GM21825 (cell line): ENCODE results near the gene THOC2.
A peak's percentile ranks its signal among the peaks of the same experiment; 100 is the strongest.
"Not testable (repeated sequence)": the region's sequence is repeated elsewhere in the genome, so short reads cannot be mapped to it uniquely, and the experiment has no call there.

Experiments used
- ATAC-seq: cut with Tn5 transposase; IDR thresholded peaks from one replicate; pipeline ENCODE4 v1.9.1; 2021; ENCODE audit warnings: mild to moderate bottlenecking, moderate library complexity; ENCODE audit not compliant: unreplicated experiment

THOC2 gene

GRCh38 chrX:123739474-123739873 is 6.6 kb upstream of the THOC2 start:
- no peak for ATAC-seq

GRCh38 chrX:123738378-123738940 is 5.6 kb upstream of the THOC2 start:
- ATAC-seq = no peak

DNA sequence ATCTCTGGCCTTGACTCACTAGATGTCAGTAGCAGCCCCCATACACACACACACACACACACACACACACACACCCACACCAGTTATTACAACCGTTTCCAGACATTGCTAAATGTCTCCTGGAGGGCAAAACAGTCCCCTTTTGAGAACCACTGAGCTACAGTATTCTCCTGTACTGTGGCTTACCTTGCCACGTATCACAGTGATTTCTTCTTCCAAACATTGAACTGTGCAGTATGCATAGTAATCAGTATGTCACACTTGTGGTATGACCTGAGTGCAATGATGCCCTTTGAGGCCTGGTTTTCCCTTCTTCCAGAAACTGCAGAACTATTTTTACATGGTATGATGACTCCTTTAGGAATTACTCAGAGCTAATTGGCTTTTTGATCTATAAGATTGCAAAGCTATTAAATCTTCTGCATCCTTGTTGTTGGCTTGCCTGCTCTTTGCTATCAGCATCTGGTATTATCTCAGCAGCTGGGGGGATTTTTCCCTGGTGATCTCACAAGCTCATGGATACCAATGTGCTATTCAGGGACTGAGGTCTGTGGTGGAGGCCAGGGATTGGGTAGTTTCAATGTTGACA is 3.6 kb upstream of the THOC2 start:
- ATAC-seq = no peak

GRCh38 chrX:123735137-123735536 is 2.3 kb upstream of the THOC2 start:
- not testable (repeated sequence) for ATAC-seq

- not testable (repeated sequence) for ATAC-seq
Measured at GRCh38 chrX:123734079-123734478, 1.2 kb upstream of the THOC2 start.

DNA sequence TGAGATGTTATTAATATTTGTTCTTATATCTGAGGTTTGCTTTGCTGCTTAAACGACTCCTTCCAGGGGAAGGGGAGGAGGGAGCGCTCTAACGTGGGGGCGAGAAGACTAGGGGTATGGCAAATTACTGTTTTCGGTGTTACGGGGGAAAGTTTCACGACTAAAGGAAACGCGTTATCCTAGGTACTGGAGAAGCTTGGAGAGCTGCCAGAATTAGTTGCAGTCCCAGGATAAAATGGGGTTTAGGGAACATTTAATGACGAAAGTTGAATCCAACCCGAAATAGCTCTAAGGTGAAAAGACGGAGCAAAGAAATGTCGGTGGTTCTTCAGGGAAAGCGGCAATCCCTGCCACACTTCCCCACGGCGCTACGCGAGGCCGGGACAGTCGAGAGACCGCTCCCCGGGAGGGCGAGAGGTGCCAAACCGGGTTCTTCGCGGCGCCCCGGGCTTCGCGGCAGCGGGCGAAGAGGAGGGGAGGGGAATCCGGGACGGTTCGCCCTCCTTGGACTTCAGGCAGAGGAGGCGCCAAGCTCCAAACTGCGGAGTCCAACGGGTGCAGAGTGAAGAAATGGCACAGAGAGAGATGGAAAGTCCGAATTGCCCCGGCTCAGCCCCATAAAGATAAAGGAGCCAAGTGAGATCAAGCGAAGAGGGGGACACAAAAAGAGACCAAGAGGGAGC is 724 bp downstream of the THOC2 start:
- peak; percentile 22 for ATAC-seq

GRCh38 chrX:123731258-123731986 is 1.4 kb downstream of the THOC2 start:
- no peak for ATAC-seq

DNA sequence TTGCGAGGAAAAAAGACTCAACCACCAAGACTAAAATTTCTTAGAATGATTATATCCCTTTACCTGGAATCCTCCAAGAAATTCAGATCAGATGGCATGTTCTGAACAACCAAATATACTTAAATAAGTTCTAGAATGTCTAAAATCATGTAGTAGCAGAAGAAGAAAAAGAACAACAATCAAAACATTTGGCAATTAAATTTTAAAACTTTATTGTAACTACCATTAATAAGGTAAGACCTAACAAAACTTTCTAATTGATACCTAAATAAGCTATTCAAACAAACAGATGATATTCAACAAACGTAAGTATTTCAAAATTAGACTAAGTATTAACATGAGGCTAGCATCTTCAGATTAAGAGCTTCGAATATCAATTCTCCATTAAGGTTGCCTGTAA is 4.3 kb downstream of the THOC2 start:
- no peak for ATAC-seq

DNA sequence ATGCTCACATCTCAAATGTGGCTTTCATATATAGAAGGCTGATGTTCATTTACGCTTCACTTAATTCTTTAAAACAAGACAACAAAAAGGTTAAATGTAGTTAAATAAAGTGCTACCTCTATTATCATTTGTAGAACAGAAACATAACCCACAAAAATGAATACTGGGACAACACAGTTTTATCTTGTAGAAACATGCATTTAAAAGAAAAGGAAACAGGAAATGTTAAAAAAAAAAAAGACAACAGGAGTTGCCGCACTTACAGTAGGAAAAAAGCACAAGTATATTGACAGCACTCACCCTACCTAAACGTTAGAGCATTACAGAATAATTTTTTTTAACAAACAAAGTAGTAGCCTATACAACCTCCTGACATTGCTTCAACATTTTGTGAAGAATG is 4.8 kb downstream of the THOC2 start:
- no peak for ATAC-seq

DNA sequence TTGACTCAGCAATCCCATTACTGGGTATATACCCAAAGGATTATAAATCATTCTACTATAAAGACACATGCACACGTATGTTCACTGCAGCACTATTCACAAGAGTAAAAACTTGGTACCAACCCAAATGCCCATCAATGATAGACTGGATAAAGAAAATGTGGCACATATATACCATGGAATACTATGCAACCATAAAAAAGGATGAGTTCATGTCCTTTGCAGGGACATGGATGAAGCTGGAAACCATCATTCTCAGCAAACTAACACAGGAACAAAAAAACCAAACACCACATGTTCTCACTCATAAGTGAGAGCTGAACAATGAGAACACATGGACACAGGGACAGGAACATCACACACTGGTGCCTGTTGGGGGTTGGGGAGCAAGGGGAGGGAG is 10.7 kb downstream of the THOC2 start:
- not testable (repeated sequence) for ATAC-seq

GRCh38 chrX:123720486-123720885 is 12.4 kb downstream of the THOC2 start:
- no peak for ATAC-seq

GRCh38 chrX:123713841-123714240 is 19.0 kb downstream of the THOC2 start:
- ATAC-seq = no peak

DNA sequence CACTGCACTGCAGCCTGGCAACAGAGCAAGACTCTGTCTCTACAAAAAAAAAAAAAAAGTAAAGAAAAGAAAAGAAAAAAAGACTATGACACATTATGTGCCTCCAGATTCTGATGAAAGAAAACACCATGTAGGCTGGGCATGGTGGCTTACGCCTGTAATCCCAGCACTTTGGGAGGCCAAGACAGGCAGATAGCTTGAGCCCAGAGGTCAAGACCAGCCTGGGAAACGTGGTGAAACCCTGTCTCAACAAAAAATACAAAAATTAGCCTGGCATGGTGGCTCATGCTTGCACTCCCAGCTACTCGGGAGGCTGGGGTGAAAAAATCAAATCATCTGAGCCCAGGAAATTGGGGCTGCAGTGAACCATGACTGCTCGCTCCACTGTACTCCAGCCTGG is 19.4 kb downstream of the THOC2 start:
- ATAC-seq = no peak

- ATAC-seq = not testable (repeated sequence)
Measured at GRCh38 chrX:123711201-123711600, 21.7 kb downstream of the THOC2 start.

GRCh38 chrX:123704781-123705180 is 28.1 kb downstream of the THOC2 start:
- no peak for ATAC-seq

GRCh38 chrX:123698979-123699520 is 33.8 kb downstream of the THOC2 start:
- no peak for ATAC-seq

- ATAC-seq = no peak
Measured at GRCh38 chrX:123696334-123696733, 36.5 kb downstream of the THOC2 start.

DNA sequence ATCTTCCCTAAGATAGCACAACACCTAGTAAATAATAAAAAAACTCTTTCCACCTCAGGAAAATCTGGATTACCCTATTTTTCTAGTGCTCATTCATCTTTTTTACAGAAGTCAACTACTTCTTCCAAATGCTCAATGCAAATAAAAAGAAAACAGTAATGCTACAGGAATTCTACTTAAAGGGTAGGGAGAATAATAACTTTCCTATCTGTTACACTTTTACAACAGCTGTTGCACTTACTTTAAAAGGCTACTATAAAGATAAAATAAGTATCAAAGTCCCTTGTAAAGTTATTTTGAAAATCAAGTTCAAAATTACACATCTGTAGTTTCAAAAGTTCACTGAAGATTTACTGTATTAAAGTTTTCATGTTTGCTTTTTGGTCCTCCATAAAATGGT is 37.6 kb downstream of the THOC2 start:
- no peak for ATAC-seq

- no peak for ATAC-seq
Measured at GRCh38 chrX:123691776-123692175, 41.1 kb downstream of the THOC2 start.

DNA sequence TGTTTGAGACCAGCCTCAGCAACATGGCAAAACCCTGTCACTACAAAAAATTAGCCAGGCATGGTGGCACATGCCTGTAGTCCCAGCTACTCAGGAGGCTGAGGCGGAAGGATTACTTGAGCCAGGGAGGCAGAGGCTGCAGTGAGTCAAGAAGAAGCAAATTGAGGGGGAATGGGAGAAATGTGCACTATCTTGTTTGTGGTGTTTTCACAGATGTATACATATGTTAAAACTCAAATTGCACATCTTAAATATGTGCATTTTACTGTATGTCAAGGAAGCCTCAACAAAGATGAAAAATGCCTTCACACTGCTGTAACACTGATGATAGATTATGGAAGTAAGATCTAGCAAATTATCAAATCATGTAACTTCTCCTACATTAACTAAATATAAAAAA is 44.3 kb downstream of the THOC2 start:
- ATAC-seq = no peak

- ATAC-seq = no peak
Measured at GRCh38 chrX:123685232-123685631, 47.6 kb downstream of the THOC2 start.

DNA sequence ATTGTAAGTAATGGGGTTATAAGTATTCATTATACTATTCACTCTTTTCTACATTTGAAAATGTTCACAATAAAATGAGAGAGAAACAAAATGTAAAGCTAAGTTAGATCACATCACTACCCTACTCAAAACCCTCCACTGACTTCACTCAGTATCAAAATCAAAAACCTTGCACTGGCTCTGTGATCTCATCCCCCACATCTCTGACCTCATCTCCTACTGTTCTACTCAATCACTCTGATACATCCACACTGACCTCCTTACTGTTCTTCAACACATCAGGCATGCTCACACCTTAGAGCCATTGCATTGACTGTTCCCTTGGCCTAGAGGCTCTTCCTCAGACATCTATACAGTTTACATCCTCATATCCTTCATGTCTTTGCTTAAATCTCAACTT is 50.7 kb downstream of the THOC2 start:
- ATAC-seq = no peak
